Measurements from ENCODE around the gene KLHL29. TPM values are rescaled to one million over a fixed set of nuclear protein-coding genes. Genes with fewer than 3 reads are reported as not detected.

Gene KLHL29
- total RNA-seq, 3 donors from 2014 or later (not counting 1 experiment from before 2014, with no cell fraction given): 0.24 to 0.43 (median 0.33) TPM

GRCh38 chr2:23756593-23757292 lies 371.8 kb downstream of the KLHL29 start:
- ATAC-seq (no peak), DNase-seq (no peak)
- H3K27me3 ChIP-seq (ENCODE audit: control insufficient read depth, insufficient read depth, low read length): no peaks in the 10 kb centered on the region
- no peak for TF ChIP-seq CTCF (IDR thresholded peaks at IDR 0.05)
- no peak overlapping the region for H3K4me3 ChIP-seq (ENCODE audit: low read length)
- 95% methylated on average over 3 of the region's 7 CpGs for WGBS (ENCODE audit: insufficient coverage)
- H3K9me3 ChIP-seq (ENCODE audit: control insufficient read depth, insufficient read depth, low read length): no peaks in the 10 kb centered on the region
- H3K27ac ChIP-seq (ENCODE audit: low read length): no peak overlapping the region
- peaks cover 55% of the 10 kb centered on the region for H3K36me3 ChIP-seq (ENCODE audit: control insufficient read depth, insufficient read depth, low read length)
- Mint-ChIP-seq H3K27ac (peak overlapping the region in 1 of 2 donors; percentile 43), H3K4me3 (no peak overlapping the region), H3K9me3 (no peaks in the 10 kb centered on the region), H3K27me3 (ENCODE audit: low read depth in 2 of 2) (no peaks in the 10 kb centered on the region), H3K36me3 (peaks cover 34% of the 10 kb centered on the region), H3K4me1 (peaks cover 14 to 16% of the 10 kb centered on the region in 2 donors)
- H3K4me1 ChIP-seq (ENCODE audit: control insufficient read depth, insufficient read depth, low read length): no peaks in the 10 kb centered on the region
- intact Hi-C loops (cut with micrococcal nuclease): no loop called here

- Histone ChIP-seq H3K4me3 (ENCODE audit: low read length) (no peak overlapping the region), H3K27me3 (ENCODE audit: control insufficient read depth, insufficient read depth, low read length) (no peaks in the 10 kb centered on the region), H3K36me3 (ENCODE audit: control insufficient read depth, insufficient read depth, low read length) (peaks cover 59% of the 10 kb centered on the region), H3K9me3 (ENCODE audit: control insufficient read depth, insufficient read depth, low read length) (no peaks in the 10 kb centered on the region), H3K4me1 (ENCODE audit: control insufficient read depth, insufficient read depth, low read length) (no peaks in the 10 kb centered on the region), H3K27ac (ENCODE audit: low read length) (no peak overlapping the region)
- Mint-ChIP-seq H3K9me3 (no peaks in the 10 kb centered on the region), H3K27me3 (ENCODE audit: low read depth in 2 of 2) (no peaks in the 10 kb centered on the region), H3K4me1 (peaks cover 17 to 20% of the 10 kb centered on the region in 2 donors), H3K4me3 (no peak overlapping the region), H3K36me3 (peaks cover 31% of the 10 kb centered on the region), H3K27ac (peak overlapping the region; percentile 43 to 48)
- DNase-seq: no peak
- TF ChIP-seq CTCF (IDR thresholded peaks at IDR 0.05): no peak
- no peak for ATAC-seq
- intact Hi-C loops (cut with micrococcal nuclease): no loop called here
- WGBS (ENCODE audit: insufficient coverage): 84% methylated on average over 2 of the region's 6 CpGs
Measured at GRCh38 chr2:23757686-23758433, 372.9 kb downstream of the KLHL29 start.
